Aorta (tissue), 5 donors: ENCODE measurements around the gene BMP6. TPM values are rescaled to one million over a fixed set of nuclear protein-coding genes. Genes with fewer than 3 reads are reported as not detected.

Source experiments
- ATAC-seq: fragments of 200-7000 bp; cut with Tn5 transposase; one replicate; pipeline ENCODE4 v1.9.1; 2022; ENCODE audit warnings: moderate library complexity; ENCODE audit not compliant: low FRiP score
- DNase-seq, 2 donors: peaks; one replicate each; pipeline ENCODE4 v3.0.0-alpha.2; 2020
- H3K27ac ChIP-seq, 2 donors: one replicate each; pipeline ENCODE4 v1.5.1; 2013; ENCODE audit warnings: low read length in 2 of 2, mild to moderate bottlenecking in 2 of 2, moderate library complexity in 2 of 2, control low read depth in 1 of 2, inconsistent platforms in 1 of 2, low read depth in 1 of 2
- H3K27me3 ChIP-seq, 2 donors: one replicate each; pipeline ENCODE4 v1.6.1; 2013; ENCODE audit warnings: control low read depth in 1 of 2, low read length in 1 of 2, mild to moderate bottlenecking in 1 of 2, moderate library complexity in 1 of 2; ENCODE audit not compliant: insufficient read depth in 2 of 2, control insufficient read depth in 1 of 2
- H3K36me3 ChIP-seq, 2 donors: one replicate each; pipeline ENCODE4 v1.6.1; 2013; ENCODE audit warnings: control low read depth in 1 of 2, low read length in 1 of 2, mild to moderate bottlenecking in 1 of 2; ENCODE audit not compliant: insufficient read depth in 2 of 2, control insufficient read depth in 1 of 2
- H3K4me1 ChIP-seq, 2 donors: one replicate each; pipeline ENCODE4 v1.6.1; 2013; ENCODE audit warnings: low read length in 2 of 2, control low read depth in 1 of 2, mild to moderate bottlenecking in 1 of 2, moderate library complexity in 1 of 2; ENCODE audit not compliant: insufficient read depth in 2 of 2, control insufficient read depth in 1 of 2
- H3K4me3 ChIP-seq, 2 donors: one replicate each; pipeline ENCODE4 v1.5.1; 2013; ENCODE audit warnings: low read length in 2 of 2, control low read depth in 1 of 2, mild to moderate bottlenecking in 1 of 2
- H3K9me3 ChIP-seq: one replicate; pipeline ENCODE4 v1.6.1; 2013; ENCODE audit warnings: mild to moderate bottlenecking, low read length; ENCODE audit not compliant: control insufficient read depth
- WGBS, 2 donors: extraction: QIAGEN DNeasy Blood & Tissue Kit; methylation state at CpG; one replicate each; pipeline ENCODE4 v1.1.7; 2013; 5-methylcytosine and 5-hydroxymethylcytosine counted together
- intact Hi-C, 2 donors: fragments of 100-400 bp; cut with DNase I; formaldehyde crosslinking; loops; one replicate each; pipeline versions ENCODE4 v1.14.2 to v1.15.0; 2022
- polyA plus RNA-seq, 2 donors: library from polyadenylated mRNA; stranded (reverse); fragments of 200-250 nt; gene quantifications; one replicate each; pipeline ENCODE4 v1.2.3, GENCODE V29; 2013
- total RNA-seq, 2 donors: library from RNA; stranded (reverse); fragmentation: NEBNext Ultra II Directional; extraction: Animal tissue kit (Norgen Biotek cat#: 25700); gene quantifications; one replicate each; pipeline ENCODE4 v1.2.1, GENCODE V29; 2021
- donor health status: healthy with polysubstance abuse.
- donor health status: Bipolar disorder and iron deficiency.
- donor health status: DM: no; HTN: no; CAD: no.
- donor health status: DM: no; HTN: no; CAD: no.
- donor health status: DM: yes; HTN: yes; CAD: no.

BMP6 gene
- total and polyA plus RNA-seq, 4 donors, result 1.2 to 5.2 (median 4.0) TPM

DNA sequence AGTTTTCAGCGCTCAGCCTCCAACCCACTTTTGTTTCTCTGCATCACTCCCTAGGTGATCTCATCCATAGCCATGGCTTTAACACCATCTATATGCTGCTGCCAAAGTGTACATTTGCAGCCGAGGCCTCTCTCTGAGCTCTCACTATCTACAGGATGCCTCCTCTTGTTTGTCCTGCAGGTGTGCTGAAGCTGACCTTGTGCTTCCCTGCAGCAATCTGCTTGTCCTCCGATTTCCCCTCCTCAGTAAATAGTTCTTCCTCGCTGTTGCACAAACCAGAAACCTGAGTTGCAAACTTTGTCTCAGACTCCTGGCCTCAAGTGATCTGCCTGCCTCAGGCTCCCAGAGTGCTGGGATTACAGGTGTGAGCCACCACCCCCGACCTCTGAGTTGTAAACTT lies 188.4 kb downstream of the BMP6 start:
- intact Hi-C loops, result loop anchor here in 1 of 2 donors (5.0 to 10.0 kb wide), 3 partner anchors 78 to 190 kb away; partner anchors contain the start of gene BMP6

GRCh38 chr6:7914991-7915789 lies 189.3 kb downstream of the BMP6 start:
- no peaks in the 10 kb centered on the region for H3K36me3 ChIP-seq
- no peaks in the 10 kb centered on the region for H3K27me3 ChIP-seq
- no peak overlapping the region for H3K27ac ChIP-seq
- intact Hi-C loops, result loop anchor here in 1 of 2 donors (5.0 to 10.0 kb wide), 3 partner anchors 77 to 190 kb away; partner anchors contain the start of gene BMP6
- WGBS, 2 donors, result 84 to 86% methylated on average over 11 of the region's 11 CpGs
- no peaks in the 10 kb centered on the region for H3K9me3 ChIP-seq
- DNase-seq (no peak), ATAC-seq (no peak)
- H3K4me3 ChIP-seq, result no peak overlapping the region
- no peaks in the 10 kb centered on the region for H3K4me1 ChIP-seq

More for the DNA sequence above, 188.4 kb downstream of the BMP6 start:
- no peaks in the 10 kb centered on the region for H3K27me3 ChIP-seq
- H3K9me3 ChIP-seq, result no peaks in the 10 kb centered on the region
- no peak for ATAC-seq
- no peaks in the 10 kb centered on the region for H3K4me1 ChIP-seq
- H3K27ac ChIP-seq, result no peak overlapping the region
- no peak overlapping the region for H3K4me3 ChIP-seq
- WGBS, 2 donors, result 84% methylated on average over 5 of the region's 5 CpGs
- H3K36me3 ChIP-seq, result no peaks in the 10 kb centered on the region
- no peak for DNase-seq

- Histone ChIP-seq H3K9me3 (no peaks in the 10 kb centered on the region), H3K4me3 (no peak overlapping the region), H3K27ac (no peak overlapping the region), H3K36me3 (no peaks in the 10 kb centered on the region), H3K27me3 (no peaks in the 10 kb centered on the region), H3K4me1 (no peaks in the 10 kb centered on the region)
- DNase-seq, result no peak
- no peak for ATAC-seq
- 91 to 100% methylated on average over 1 of the region's 1 CpG for WGBS, 2 donors
- intact Hi-C loops, result loop anchor here in 1 of 2 donors (10.0 kb wide), 1 partner anchor 192 kb away; the partner anchor contains the start of gene BMP6
These were observed 191.1 kb downstream of the BMP6 start for GRCh38 chr6:7916959-7917358.

DNA sequence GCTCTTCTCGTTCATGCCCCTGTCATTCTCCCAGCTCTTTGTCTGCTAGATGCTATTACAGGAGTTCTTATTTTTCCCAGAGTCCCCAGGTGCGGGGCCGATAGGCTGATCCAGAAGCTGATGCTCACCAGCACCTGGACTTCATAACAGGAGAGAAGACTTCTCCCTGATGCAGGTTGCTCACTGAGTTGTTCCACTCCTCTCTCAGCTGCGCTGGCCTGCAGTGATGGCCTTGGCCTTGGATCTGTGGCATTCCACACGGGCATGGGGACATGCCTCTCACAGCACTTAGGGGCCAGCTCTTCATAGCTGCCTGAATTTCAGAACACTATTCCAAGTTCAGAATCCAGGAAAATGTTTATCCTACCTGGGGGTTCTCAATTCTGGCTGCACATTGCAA lies 191.8 kb downstream of the BMP6 start:
- H3K36me3 ChIP-seq, result no peaks in the 10 kb centered on the region
- no peak overlapping the region for H3K4me3 ChIP-seq
- WGBS, 2 donors, result 77 to 88% methylated on average over 5 of the region's 5 CpGs
- intact Hi-C loops, result loop anchor here in 1 of 2 donors (10.0 kb wide), 1 partner anchor 193 kb away; the partner anchor contains the start of gene BMP6
- H3K27me3 ChIP-seq, result no peaks in the 10 kb centered on the region
- DNase-seq, result no peak
- H3K27ac ChIP-seq, result no peak overlapping the region
- H3K4me1 ChIP-seq, result no peaks in the 10 kb centered on the region
- no peak for ATAC-seq
- no peaks in the 10 kb centered on the region for H3K9me3 ChIP-seq

- H3K27ac ChIP-seq, result no peak overlapping the region
- no peaks in the 10 kb centered on the region for H3K27me3 ChIP-seq
- no peak for ATAC-seq
- DNase-seq, result no peak
- WGBS, 2 donors, result 93 to 95% methylated on average over 4 of the region's 4 CpGs
- H3K36me3 ChIP-seq, result no peaks in the 10 kb centered on the region
- H3K9me3 ChIP-seq, result no peaks in the 10 kb centered on the region
- intact Hi-C loops, result loop anchor here in 1 of 2 donors (10.0 kb wide), 1 partner anchor 194 kb away; the partner anchor contains the start of gene BMP6
- H3K4me1 ChIP-seq, result no peaks in the 10 kb centered on the region
- H3K4me3 ChIP-seq, result no peak overlapping the region
These were observed 192.5 kb downstream of the BMP6 start for GRCh38 chr6:7918403-7918802.

- Histone ChIP-seq H3K36me3 (no peaks in the 10 kb centered on the region), H3K4me1 (no peaks in the 10 kb centered on the region), H3K9me3 (peaks cover 3% of the 10 kb centered on the region), H3K4me3 (no peak overlapping the region), H3K27ac (no peak overlapping the region), H3K27me3 (no peaks in the 10 kb centered on the region)
- no peak for ATAC-seq
- intact Hi-C loops, result loop anchor here in 1 of 2 donors (10.0 kb wide), 1 partner anchor 195 kb away; the partner anchor contains the start of gene BMP6
- no peak for DNase-seq
- WGBS, 2 donors, result 83 to 84% methylated on average over 8 of the region's 8 CpGs
These were observed 194.0 kb downstream of the BMP6 start for GRCh38 chr6:7919871-7920270.

GRCh38 chr6:7920425-7920824 lies 194.5 kb downstream of the BMP6 start:
- intact Hi-C loops, result no loop called here
- no peaks in the 10 kb centered on the region for H3K27me3 ChIP-seq
- no peak overlapping the region for H3K27ac ChIP-seq
- no peaks in the 10 kb centered on the region for H3K36me3 ChIP-seq
- H3K9me3 ChIP-seq, result peaks cover 3% of the 10 kb centered on the region
- H3K4me3 ChIP-seq, result no peak overlapping the region
- H3K4me1 ChIP-seq, result no peaks in the 10 kb centered on the region
- DNase-seq (no peak), ATAC-seq (no peak)
- 72 to 81% methylated on average over 2 of the region's 2 CpGs for WGBS, 2 donors

DNA sequence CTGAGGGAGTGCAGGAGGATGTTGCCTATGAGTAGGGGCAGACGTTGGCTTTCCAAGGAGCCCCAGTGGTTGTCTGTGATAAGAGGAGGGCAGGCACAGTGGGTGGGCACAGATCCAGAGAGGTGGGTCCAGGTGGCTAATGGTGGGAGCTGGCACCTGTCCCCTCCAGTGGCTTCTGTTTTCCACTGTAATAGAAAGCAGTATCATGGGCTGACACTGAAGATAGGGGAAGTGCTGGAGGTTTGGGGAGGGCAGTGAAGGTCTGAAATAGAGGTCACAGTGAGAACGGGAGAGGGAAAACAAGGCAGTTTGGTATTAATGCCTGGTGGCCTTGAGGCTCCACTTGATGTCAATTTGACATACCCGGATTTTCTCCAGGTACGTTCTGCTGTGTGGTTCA lies 195.1 kb downstream of the BMP6 start:
- intact Hi-C loops, result no loop called here
- 75 to 76% methylated on average over 4 of the region's 4 CpGs for WGBS, 2 donors
- no peak for ATAC-seq
- Histone ChIP-seq H3K4me3 (no peak overlapping the region), H3K4me1 (no peaks in the 10 kb centered on the region), H3K9me3 (peaks cover 7% of the 10 kb centered on the region), H3K36me3 (no peaks in the 10 kb centered on the region), H3K27ac (no peak overlapping the region), H3K27me3 (no peaks in the 10 kb centered on the region)
- DNase-seq, result no peak

DNA sequence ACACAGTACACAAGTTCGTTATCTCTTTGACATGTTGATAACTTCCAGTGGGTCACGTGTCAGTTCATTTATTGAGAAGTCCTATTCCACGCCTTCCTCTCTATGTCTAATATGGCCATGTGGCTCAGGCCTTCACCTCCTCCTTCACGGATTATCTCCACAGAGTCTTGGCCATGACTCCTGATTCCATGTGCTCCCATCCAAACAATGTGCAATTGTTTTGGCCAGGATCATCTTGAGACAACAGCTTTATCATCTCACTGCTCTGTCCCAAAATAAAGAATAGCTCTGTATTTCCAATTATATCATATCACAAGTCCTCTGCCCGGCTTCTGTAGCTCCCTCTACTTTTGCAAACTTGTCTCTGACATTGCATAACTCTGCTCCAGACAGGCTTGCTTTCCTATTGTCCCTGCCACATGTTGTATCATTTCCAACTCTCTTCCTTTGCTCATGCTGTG lies 195.8 kb downstream of the BMP6 start:
- ATAC-seq (no peak), DNase-seq (no peak)
- no peaks in the 10 kb centered on the region for H3K4me1 ChIP-seq
- no peak overlapping the region for H3K27ac ChIP-seq
- H3K4me3 ChIP-seq, result no peak overlapping the region
- no peaks in the 10 kb centered on the region for H3K36me3 ChIP-seq
- H3K9me3 ChIP-seq, result peaks cover 7% of the 10 kb centered on the region
- 80 to 88% methylated on average over 5 of the region's 5 CpGs for WGBS, 2 donors
- no peaks in the 10 kb centered on the region for H3K27me3 ChIP-seq
- intact Hi-C loops, result no loop called here
